GM19372 (cell line): ENCODE results near the gene NTPCR.

Experiments used
- ATAC-seq: cut with Tn5 transposase; IDR thresholded peaks from one replicate; pipeline ENCODE4 v1.9.1; 2021; ENCODE audit warnings: mild to moderate bottlenecking, low read depth, moderate library complexity; ENCODE audit not compliant: unreplicated experiment

The NTPCR gene

GRCh38 chr1:233005156-233005555, 54.7 kb downstream of the NTPCR start:
- ATAC-seq, result no peak

GRCh38 chr1:233005703-233006102, 55.3 kb downstream of the NTPCR start:
- ATAC-seq, result no peak

- ATAC-seq, result no peak
Observed at GRCh38 chr1:233006108-233006507, 55.7 kb downstream of the NTPCR start.

- no peak for ATAC-seq
Observed at GRCh38 chr1:233006541-233006973, 56.1 kb downstream of the NTPCR start.

GRCh38 chr1:233010146-233010545, 59.7 kb downstream of the NTPCR start:
- ATAC-seq, result no peak

GRCh38 chr1:233012021-233012420, 61.6 kb downstream of the NTPCR start:
- no peak for ATAC-seq

GRCh38 chr1:233015965-233016364, 65.6 kb downstream of the NTPCR start:
- ATAC-seq, result no peak

- ATAC-seq, result no peak
Observed at GRCh38 chr1:233016798-233017197, 66.4 kb downstream of the NTPCR start.

GRCh38 chr1:233019083-233019482, 68.7 kb downstream of the NTPCR start:
- ATAC-seq, result no peak

- no peak for ATAC-seq
Observed at GRCh38 chr1:233019778-233020325, 69.4 kb downstream of the NTPCR start.

- no peak for ATAC-seq
Observed at GRCh38 chr1:233020426-233020825, 70.0 kb downstream of the NTPCR start.

GRCh38 chr1:233022246-233022645, 71.8 kb downstream of the NTPCR start:
- ATAC-seq, result no peak

GRCh38 chr1:233024199-233024598, 73.8 kb downstream of the NTPCR start:
- no peak for ATAC-seq

GRCh38 chr1:233025157-233025556, 74.7 kb downstream of the NTPCR start:
- ATAC-seq, result no peak

- no peak for ATAC-seq
Observed at GRCh38 chr1:233025567-233025966, 75.2 kb downstream of the NTPCR start.

- ATAC-seq, result no peak
Observed at GRCh38 chr1:233027046-233027445, 76.6 kb downstream of the NTPCR start.

- ATAC-seq, result no peak
Observed at GRCh38 chr1:233031521-233031920, 81.1 kb downstream of the NTPCR start.

- ATAC-seq, result no peak
Observed at GRCh38 chr1:233032916-233033315, 82.5 kb downstream of the NTPCR start.

GRCh38 chr1:233033361-233033760, 83.0 kb downstream of the NTPCR start:
- no peak for ATAC-seq
